Endothelial cell of hepatic sinusoid (primary cell): ENCODE measurements around the gene ZFPM1.

ENCODE experiments used
- in situ Hi-C: cut with HindIII; loops from 2 replicates; pipeline ENCODE4 v1.10.0; 2017; ENCODE audit warnings: low sequenced_read_pairs

Gene ZFPM1

DNA sequence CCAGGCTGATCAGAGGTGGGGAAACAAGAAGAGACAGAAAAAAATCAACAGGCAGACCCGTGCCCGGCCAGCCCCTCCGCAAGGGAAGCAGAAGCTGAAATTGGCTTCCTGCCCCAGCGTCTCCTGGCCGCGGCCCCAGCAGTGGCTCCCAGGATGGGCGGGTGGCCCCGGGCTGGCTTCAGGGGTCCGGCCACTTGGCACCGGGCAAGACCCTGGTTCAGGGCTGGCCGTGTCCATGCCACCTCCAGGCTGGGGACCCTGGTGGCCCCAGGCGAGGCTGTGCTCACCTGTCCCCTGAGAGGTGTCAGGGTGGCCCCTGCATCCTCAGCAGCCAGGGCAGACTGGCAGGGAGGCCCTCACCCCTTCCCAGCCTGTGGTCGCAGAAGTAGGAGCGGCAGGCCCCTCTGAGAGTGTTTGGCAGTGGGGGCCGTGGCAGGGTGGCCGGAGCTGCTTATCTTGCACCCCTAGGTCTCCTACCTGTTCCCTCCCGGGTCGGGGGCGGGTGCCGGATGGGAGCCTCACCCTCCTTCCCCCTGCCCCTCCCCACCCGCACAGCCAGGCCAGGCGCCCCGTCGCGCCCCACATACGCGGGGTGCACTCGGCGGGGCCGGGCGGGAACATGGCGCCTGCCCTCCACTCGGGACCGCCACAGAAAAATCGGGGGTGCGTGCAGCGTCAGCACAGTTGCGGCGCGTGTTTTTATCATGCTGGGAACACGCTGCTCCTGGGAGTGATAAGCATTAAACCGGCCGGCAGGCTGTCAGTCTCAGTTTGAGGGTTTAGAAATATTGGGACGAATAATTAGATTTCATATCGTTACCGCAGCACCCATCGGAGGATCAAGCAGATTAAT, 70.5 kb downstream of the ZFPM1 start:
- in situ Hi-C loops, result no loop called here

DNA sequence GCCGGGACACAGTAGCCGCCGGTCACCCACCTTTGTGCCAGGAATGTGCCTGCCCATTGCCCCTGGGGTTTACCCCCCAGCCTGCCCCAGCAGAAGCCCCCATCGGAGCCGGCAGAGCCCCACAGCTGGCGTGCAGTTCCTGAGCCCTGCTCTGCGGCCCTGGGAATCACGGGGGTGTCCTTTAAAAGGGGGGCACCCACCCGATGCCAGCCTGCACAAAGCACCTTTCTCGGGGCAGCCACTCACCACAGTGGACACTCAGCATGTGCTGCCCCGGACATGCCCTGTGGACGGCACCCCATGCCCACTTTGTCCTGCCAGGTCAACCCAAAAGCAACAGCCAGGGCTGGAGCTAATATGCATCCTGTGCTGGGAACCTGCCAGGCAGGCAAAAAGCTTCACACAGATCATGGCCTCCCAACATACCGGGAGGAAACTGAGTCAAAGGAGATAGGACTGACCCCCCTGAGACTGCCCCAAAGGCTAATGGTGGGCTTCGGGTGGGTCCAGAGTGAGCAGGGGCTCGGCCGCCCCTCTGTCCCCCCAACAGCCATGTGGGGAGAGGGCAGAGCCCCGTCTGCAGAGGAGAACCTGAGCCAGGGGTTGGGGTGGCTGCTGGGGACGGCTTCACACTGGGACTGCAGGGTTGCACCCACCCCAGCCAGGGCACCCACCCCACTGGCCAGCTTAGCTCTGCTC, 71.3 kb downstream of the ZFPM1 start:
- in situ Hi-C loops, result no loop called here

- in situ Hi-C loops, result loop anchor here (25.0 kb wide), 1 partner anchor 88 kb away; no protein-coding TSS in a partner anchor
These were observed 72.0 kb downstream of the ZFPM1 start for GRCh38 chr16:88524973-88525662.

GRCh38 chr16:88525663-88525990, 72.5 kb downstream of the ZFPM1 start:
- in situ Hi-C loops, result loop anchor here (25.0 kb wide), 1 partner anchor 88 kb away; no protein-coding TSS in a partner anchor

DNA sequence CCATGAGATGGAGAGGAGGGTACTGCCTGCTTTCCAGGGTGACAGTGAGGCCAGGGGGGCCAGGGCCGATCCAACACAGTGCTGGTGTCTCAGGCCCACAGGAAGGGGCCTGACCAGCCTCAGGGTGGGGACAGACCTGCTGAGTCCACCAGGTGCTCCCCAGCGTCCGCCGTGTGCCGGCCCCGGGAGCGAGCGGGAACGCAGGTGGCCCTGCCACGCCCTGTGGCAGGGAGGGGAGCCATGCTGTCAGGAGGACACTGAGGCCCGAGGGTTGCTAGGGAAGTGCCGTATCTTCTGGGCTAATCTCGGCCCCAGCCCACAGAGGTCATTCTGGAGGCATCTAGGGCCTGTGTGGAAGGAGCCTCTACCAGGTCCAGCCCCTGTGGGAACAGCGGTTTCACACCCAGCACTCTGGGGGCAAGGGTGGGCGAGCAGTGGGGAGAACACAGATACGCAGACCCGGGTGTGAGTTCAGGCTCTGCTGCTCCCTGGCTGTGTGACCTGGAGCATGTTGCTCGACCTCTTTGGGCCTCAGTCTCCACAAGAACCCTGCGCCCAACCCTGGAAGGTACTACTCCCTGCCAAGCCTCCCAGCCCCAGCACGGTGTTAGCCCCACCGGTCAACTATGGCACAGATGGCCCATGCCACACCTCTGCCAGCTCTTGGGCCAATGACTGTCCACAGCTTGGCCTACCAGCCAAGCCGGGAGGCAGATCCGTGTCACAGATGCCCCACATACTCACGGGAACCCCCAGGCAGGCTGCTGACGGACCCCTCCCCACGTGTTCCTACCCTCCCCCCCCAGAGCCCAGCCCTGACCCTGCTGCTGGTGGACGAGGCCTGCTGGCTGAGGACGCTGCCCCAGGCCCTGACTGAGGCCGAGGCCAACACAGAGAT, 73.2 kb downstream of the ZFPM1 start:
- in situ Hi-C loops, result loop anchor here (25.0 kb wide), 1 partner anchor 89 kb away; no protein-coding TSS in a partner anchor

DNA sequence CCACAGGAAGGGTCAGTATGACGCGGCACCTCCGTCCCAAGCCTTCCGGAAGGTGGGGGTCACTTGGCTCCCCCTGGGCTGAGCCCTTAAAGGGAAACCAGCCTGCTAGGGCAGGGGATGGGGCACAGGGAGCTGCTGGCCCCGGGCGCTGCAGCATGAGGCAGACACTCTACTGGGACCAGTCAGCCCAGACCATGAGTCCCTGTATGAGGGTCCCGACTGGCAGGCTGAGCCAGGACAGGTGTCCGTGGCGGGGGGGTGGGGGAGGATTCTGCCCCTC, 73.8 kb downstream of the ZFPM1 start:
- in situ Hi-C loops, result loop anchor here (25.0 kb wide), 1 partner anchor 90 kb away; no protein-coding TSS in a partner anchor

GRCh38 chr16:88527186-88527936, 74.3 kb downstream of the ZFPM1 start:
- in situ Hi-C loops, result loop anchor here (25.0 kb wide), 1 partner anchor 90 kb away; no protein-coding TSS in a partner anchor

DNA sequence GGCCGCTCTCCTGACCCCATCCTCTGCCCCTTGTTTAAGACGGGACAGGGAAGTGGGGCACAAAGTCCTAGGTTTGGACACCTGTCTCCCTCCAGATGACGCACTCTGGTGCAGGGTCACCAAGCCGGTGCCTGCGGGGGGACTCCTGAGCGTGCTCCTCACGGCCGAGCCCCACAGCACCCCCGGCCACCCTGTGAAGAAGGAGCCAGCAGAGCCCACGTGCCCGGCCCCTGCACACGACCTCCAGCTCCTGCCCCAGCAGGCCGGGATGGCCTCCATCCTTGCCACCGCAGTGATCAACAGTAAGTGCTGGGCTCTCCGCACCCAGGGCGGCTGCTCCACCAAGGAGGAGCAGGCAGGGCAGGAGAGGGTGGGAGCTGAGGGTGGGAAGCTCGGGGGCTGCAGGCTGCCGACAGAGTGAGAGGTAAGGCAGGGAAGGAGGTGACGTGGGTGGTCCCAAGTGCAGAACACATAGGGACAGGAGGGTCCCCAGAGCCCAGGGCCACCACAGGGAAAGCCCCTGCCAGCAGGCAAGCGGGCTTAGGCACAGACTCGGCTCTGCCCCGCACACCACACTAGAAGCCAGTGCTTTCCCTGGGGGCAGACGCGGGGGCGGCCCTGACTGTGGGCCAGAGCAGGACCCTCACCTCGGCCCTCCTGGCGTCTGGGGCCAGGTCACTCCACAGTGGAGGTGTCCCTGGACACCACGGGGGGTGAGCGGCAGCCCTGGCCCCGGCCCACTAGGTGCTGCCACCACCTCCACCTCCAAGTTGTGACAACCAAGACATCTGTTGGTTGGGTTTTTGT, 75.1 kb downstream of the ZFPM1 start:
- in situ Hi-C loops, result loop anchor here (25.0 kb wide), 1 partner anchor 91 kb away; no protein-coding TSS in a partner anchor

DNA sequence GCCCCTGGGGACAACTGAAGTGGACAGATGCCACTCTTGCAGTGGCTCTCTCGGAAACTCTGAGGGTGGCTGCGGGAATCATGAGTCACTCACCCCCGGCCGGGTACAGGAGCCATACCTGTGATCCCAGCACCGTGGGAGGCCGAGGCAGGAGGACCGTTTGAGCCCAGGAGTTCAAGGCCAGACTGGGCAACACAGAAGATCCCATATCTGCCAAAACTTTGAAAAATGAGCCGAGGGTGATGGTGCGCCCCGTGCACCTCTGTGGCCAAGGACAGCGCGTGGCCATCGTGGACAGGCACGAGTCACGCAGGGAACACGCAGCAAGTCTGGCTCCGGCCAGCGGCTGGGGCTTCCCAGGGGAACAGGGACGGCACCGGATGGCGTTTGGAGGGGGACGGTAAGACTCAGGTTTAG, 75.8 kb downstream of the ZFPM1 start:
- in situ Hi-C loops, result loop anchor here (25.0 kb wide), 1 partner anchor 92 kb away; no protein-coding TSS in a partner anchor

GRCh38 chr16:88529596-88529995, 76.5 kb downstream of the ZFPM1 start:
- in situ Hi-C loops, result loop anchor here (25.0 kb wide), 1 partner anchor 92 kb away; no protein-coding TSS in a partner anchor

DNA sequence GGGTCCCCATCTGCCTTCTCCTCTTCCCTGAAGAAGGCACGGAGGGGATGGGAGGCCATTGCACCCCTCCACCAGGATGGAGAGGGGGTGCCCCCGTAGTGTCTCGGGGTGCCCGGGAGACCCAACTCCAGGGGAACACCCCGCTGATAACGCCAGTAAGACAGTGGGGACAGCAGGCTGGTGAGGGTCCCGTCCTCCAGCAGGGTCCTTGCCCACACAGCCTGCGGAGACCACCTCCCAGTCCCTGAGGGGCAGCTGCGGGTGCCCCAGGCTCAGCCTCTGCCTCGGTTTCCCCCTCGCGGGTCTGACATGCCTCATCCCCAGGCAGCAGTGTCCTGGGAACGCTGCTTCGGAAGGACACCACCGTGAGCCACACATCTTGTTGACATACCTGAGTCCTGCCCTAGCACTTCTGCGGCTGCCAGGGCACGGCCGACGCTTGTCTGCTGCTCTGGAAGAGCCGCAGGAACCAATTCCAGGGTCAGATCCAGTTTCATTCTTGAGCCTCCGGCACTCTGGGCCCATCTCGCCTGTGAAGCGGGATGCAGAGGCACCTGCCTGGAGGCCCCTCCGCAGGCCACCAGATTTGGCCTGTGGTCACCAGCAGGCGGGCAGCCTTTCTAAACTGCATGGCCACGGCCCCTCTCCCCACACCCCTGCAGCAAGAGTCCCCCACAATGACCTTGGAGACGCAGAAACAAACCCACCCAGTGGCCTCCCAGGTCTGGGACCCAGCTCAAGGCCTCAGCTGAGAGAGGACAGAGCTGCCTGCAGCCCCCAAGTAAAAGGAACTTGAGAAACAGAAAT, 77.2 kb downstream of the ZFPM1 start:
- in situ Hi-C loops, result loop anchor here (25.0 kb wide), 1 partner anchor 93 kb away; no protein-coding TSS in a partner anchor

DNA sequence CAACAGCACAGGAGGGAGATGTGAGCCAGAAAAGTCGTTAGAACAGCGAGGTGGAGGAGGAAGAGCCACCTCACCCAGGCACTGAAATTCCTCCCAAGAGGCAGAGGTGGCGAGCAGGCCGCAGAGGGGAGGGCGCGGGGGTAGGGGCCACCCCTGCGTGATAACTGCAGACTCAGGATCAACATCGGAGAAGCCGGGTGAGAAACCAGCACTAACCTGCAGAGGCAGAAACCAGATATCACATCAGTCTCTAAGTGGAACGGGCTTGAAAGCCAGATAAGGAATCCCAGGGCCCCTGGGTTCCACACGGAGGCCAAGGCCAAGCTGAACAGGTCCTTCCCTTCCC, 77.8 kb downstream of the ZFPM1 start:
- in situ Hi-C loops, result loop anchor here (25.0 kb wide), 1 partner anchor 94 kb away; no protein-coding TSS in a partner anchor

DNA sequence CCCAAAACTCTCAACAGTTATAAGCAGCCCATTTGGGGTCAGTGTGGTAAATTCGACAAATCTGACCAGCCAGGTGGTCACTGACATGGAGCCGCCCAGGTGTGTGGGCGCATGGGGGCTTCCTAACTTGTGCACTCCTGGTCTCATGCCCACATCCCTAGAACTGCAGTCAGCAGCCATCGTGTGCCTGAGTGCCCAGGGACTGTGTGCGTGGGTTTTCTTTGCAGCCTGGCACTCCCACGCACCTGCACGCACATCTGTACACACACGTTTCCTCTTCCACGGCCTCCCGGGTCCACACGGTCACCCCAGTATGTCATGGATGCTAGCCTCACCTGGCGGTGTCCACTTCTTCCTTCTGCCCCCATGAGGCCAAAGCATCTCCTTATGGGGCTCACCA, 78.3 kb downstream of the ZFPM1 start:
- in situ Hi-C loops, result loop anchor here (25.0 kb wide), 1 partner anchor 94 kb away; no protein-coding TSS in a partner anchor

GRCh38 chr16:88531931-88532433, 78.9 kb downstream of the ZFPM1 start:
- in situ Hi-C loops, result loop anchor here (25.0 kb wide), 1 partner anchor 95 kb away; no protein-coding TSS in a partner anchor

GRCh38 chr16:88532434-88533241, 79.6 kb downstream of the ZFPM1 start:
- in situ Hi-C loops, result loop anchor here (25.0 kb wide), 1 partner anchor 95 kb away; no protein-coding TSS in a partner anchor

- in situ Hi-C loops, result loop anchor here (25.0 kb wide), 1 partner anchor 96 kb away; no protein-coding TSS in a partner anchor
These were observed 80.4 kb downstream of the ZFPM1 start for GRCh38 chr16:88533381-88533917.
